Measurements from ENCODE around the gene BMPR1A. TPM values are rescaled to one million over a fixed set of nuclear protein-coding genes. Genes with fewer than 3 reads are reported as not detected.
A peak's percentile ranks its signal among the peaks of the same experiment; 100 is the strongest.

Gene BMPR1A
- total RNA-seq, 2 donors from 2014 or later: 53.9 to 58.1 TPM

GRCh38 chr10:86965986-86966654 is 209.7 kb downstream of the BMPR1A start:
- Histone ChIP-seq H3K36me3 (no peaks in the 10 kb centered on the region), H3K4me3 (no peak overlapping the region), H3K27ac (peak overlapping the region in 1 of 2 donors; percentile 51), H3K27me3 (replicated peaks; ENCODE audit: insufficient read depth) (no peaks in the 10 kb centered on the region), H3K9me3 (no peaks in the 10 kb centered on the region), H3K4me1 (replicated peaks) (peaks cover 4% of the 10 kb centered on the region)
- 69% methylated on average over 11 of the region's 11 CpGs for whole genome bisulfite sequencing
- TF ChIP-seq POLR2AphosphoS5 (IDR thresholded peaks at IDR 0.05) (no peak), POLR2A (IDR thresholded peaks at IDR 0.05) (no peak)
- TF ChIP-seq, protein P1, sequence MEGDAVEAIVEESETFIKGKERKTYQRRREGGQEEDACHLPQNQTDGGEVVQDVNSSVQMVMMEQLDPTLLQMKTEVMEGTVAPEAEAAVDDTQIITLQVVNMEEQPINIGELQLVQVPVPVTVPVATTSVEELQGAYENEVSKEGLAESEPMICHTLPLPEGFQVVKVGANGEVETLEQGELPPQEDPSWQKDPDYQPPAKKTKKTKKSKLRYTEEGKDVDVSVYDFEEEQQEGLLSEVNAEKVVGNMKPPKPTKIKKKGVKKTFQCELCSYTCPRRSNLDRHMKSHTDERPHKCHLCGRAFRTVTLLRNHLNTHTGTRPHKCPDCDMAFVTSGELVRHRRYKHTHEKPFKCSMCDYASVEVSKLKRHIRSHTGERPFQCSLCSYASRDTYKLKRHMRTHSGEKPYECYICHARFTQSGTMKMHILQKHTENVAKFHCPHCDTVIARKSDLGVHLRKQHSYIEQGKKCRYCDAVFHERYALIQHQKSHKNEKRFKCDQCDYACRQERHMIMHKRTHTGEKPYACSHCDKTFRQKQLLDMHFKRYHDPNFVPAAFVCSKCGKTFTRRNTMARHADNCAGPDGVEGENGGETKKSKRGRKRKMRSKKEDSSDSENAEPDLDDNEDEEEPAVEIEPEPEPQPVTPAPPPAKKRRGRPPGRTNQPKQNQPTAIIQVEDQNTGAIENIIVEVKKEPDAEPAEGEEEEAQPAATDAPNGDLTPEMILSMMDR (IDR thresholded peaks at IDR 0.05): no peak
- no peak for DNase-seq (ENCODE audit: low spot score)
- intact Hi-C loops (cut with DNase I): no loop called here

- 73% methylated on average over 7 of the region's 7 CpGs for WGBS
- peaks cover 4% of the 10 kb centered on the region for H3K4me1 ChIP-seq (replicated peaks)
- intact Hi-C loops (cut with DNase I): no loop called here
Measured at GRCh38 chr10:86967481-86967941, 211.1 kb downstream of the BMPR1A start.

DNA sequence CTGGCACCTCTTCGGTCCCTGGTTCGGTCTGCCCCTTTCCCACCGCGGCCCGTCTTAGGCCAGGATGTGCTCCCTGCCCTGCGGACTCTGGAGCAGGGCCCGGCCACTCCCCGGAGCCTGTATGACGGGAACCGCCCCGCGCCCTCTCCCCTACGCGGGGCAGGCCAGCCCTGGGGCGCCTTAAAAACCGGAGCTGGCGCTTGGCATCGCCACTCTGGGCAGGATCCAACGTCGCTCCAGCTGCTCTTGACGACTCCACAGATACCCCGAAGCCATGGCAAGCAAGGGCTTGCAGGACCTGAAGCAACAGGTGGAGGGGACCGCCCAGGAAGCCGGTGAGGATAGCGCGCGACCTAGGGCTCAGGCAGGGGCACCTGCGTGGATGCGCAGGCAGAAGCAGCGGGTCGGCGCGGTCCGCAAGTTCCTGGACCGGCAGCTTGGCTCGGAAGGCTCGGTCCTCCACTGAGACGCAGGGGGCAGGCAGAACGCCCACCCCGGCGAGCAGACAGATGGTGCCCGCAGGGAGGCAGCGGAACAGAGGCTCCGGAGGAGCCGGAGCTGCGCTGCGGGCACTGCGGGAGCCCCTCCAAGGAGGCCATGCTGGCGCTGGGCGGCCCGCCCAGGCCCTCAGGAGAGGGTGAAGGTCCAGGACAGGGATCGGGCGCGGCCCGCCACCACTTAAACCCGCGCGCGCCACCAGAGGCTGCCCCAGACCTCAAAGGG is 212.0 kb downstream of the BMPR1A start, which contains the start of gene ADIRF:
TSS of gene ADIRF (plus strand) at position 212 of the 723 bp plus-strand sequence. CDS start at position 275, 63 bp downstream.
- Histone ChIP-seq H3K4me1 (replicated peaks) (peaks cover 4% of the 10 kb centered on the region), H3K36me3 (no peaks in the 10 kb centered on the region), H3K27me3 (replicated peaks; ENCODE audit: insufficient read depth) (no peaks in the 10 kb centered on the region), H3K27ac (peak within 1 kb of the TSS; percentile 97 to 98), H3K4me3 (peak within 1 kb of the TSS; percentile 48 to 58), H3K9me3 (no peaks in the 10 kb centered on the region)
- 13% methylated on average over 57 of the region's 59 CpGs for WGBS
- intact Hi-C loops (cut with DNase I): no loop called here
- TF ChIP-seq POLR2AphosphoS5 (IDR thresholded peaks at IDR 0.05): peak; percentile 75
- TF ChIP-seq, protein P1 (IDR thresholded peaks at IDR 0.05): peak in 2 of 4 experiments; percentile 4 to 15
- TF ChIP-seq POLR2A (IDR thresholded peaks at IDR 0.05): peak; percentile 55
- peak; percentile 83 for DNase-seq (ENCODE audit: low spot score)

More at GRCh38 chr10:86967481-86967941, 211.1 kb downstream of the BMPR1A start:
- H3K27me3 ChIP-seq (replicated peaks; ENCODE audit: insufficient read depth): no peaks in the 10 kb centered on the region
- H3K27ac ChIP-seq: peak overlapping the region; percentile 97 to 98
- H3K9me3 ChIP-seq: no peaks in the 10 kb centered on the region
- no peak overlapping the region for H3K4me3 ChIP-seq
- H3K36me3 ChIP-seq: no peaks in the 10 kb centered on the region
- no peak for TF ChIP-seq POLR2AphosphoS5 (IDR thresholded peaks at IDR 0.05)
- DNase-seq (ENCODE audit: low spot score): no peak

DNA sequence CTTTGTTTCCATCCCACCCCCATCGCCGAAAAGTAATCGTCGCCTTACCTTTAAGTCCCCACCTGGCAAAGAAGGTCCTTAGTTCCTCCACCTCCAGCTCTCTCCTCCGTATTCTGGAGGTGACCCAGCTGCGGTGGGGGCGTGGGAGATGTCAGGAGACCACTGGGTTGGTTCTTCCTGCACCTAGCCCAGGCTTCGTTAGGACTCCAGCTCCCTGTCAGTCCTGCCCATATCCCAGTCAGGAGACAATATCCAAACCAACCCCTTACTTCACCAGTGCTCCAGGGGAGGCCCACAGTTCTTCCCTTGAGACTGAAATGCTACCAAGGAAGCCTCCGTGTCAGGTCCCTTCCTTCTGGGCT is 212.6 kb downstream of the BMPR1A start:
- peak overlapping the region; percentile 97 to 98 for H3K27ac ChIP-seq
- no peak for DNase-seq (ENCODE audit: low spot score)
- H3K27me3 ChIP-seq (replicated peaks; ENCODE audit: insufficient read depth): no peaks in the 10 kb centered on the region
- intact Hi-C loops (cut with DNase I): no loop called here
- TF ChIP-seq POLR2AphosphoS5 (IDR thresholded peaks at IDR 0.05) (no peak), POLR2A (IDR thresholded peaks at IDR 0.05) (no peak)
- TF ChIP-seq, protein P1 (IDR thresholded peaks at IDR 0.05): no peak
- WGBS: 31% methylated on average over 9 of the region's 9 CpGs
- H3K4me3 ChIP-seq: peak overlapping the region; percentile 48 to 58
- peaks cover 4% of the 10 kb centered on the region for H3K4me1 ChIP-seq (replicated peaks)
- H3K36me3 ChIP-seq: no peaks in the 10 kb centered on the region
- H3K9me3 ChIP-seq: no peaks in the 10 kb centered on the region

DNA sequence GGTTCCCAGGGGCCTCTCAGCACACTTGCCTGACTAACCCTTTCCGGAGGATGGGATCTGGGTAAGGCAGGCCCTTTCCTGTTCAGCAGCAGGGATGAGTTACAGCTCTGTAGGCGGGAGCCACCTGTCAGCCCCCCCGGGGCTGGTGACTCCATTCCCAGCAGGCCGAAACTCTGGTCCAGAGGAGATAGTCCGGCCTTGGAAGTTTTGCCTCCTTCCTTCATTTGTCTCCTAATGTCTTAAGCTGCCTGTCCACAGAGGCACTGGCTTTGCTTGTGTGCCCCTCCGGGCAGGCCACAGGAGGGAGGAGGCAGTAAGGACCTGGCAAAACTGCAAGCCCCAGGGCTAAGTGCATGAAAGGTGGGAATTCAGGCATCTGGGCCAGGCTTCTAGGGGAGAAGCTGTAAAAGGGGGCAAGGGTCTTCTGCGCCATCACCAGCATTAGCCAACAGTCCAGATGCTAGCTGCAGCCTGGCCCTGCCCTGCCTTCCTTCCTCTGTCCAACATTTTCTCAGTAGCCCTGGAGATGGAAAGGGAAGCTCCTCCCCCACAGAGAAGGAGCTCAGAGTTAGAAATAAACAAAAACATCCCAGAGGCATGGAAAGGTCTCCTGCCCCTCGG is 213.1 kb downstream of the BMPR1A start:
- DNase-seq (ENCODE audit: low spot score): no peak
- H3K27ac ChIP-seq: peak overlapping the region; percentile 97 to 98
- no peaks in the 10 kb centered on the region for H3K36me3 ChIP-seq
- intact Hi-C loops (cut with DNase I): loop anchor here (2.0 kb wide), 1 partner anchor 125 kb away; the partner anchor contains the start of genes GLUD1 and SHLD2
- no peaks in the 10 kb centered on the region for H3K9me3 ChIP-seq
- peaks cover 4% of the 10 kb centered on the region for H3K4me1 ChIP-seq (replicated peaks)
- no peaks in the 10 kb centered on the region for H3K27me3 ChIP-seq (replicated peaks; ENCODE audit: insufficient read depth)
- WGBS: 36% methylated on average over 8 of the region's 8 CpGs
- TF ChIP-seq, protein P1 (IDR thresholded peaks at IDR 0.05): no peak
- TF ChIP-seq POLR2AphosphoS5 (IDR thresholded peaks at IDR 0.05): no peak
- no peak for TF ChIP-seq POLR2A (IDR thresholded peaks at IDR 0.05)
- H3K4me3 ChIP-seq: peak overlapping the region; percentile 48 to 58
